Epithelial cell of alveolus of lung (primary cell): ENCODE data around the gene ADAM15. TPM values are rescaled to one million over a fixed set of nuclear protein-coding genes. Genes with fewer than 3 reads are reported as not detected.

Experiments used
- total RNA-seq: library from RNA; depleted of rRNA; stranded (reverse); fragments of >200 nt; gene quantifications from 2 replicates; pipeline ENCODE4 v1.2.1, GENCODE V29; 2015

The ADAM15 gene
- total RNA-seq: 33.1 and 81.6 TPM in 2 replicates

GRCh38 chr1:155050560-155051341 lies at the start of gene ADAM15:
ADAM15 (plus strand) TSS chr1:155051316; CDS start chr1:155051387, 71 bp downstream.

GRCh38 chr1:155002464-155003226 lies 48.5 kb upstream of the ADAM15 start, which contains the start of gene ZBTB7B:
ZBTB7B (plus strand) TSS chr1:155002802; CDS start chr1:155014661, 11,859 bp downstream.

GRCh38 chr1:155033524-155033923 lies 17.6 kb upstream of the ADAM15 start, which contains the start of the genes DCST1 and DCST2:
DCST1 (plus strand) TSS chr1:155033824; CDS start chr1:155034037, 213 bp downstream.
DCST2 (minus strand) TSS chr1:155033781; CDS start chr1:155033701, 80 bp downstream.

GRCh38 chr1:155063550-155064110 lies 12.5 kb downstream of the ADAM15 start, which contains the start of gene EFNA4:
EFNA4 (plus strand) TSS chr1:155063740; CDS start chr1:155063824, 84 bp downstream.

GRCh38 chr1:155078469-155079209 lies 27.5 kb downstream of the ADAM15 start, which contains the start of gene EFNA3:
EFNA3 (plus strand) TSS chr1:155078837; CDS start chr1:155078942, 105 bp downstream.

Other genes with a start within 250 kb of the ADAM15 start
- gene KCNN3, start 181.0 kb upstream of the ADAM15 start, total RNA-seq: 0.13 and 0.32 TPM in 2 replicates
- 3.8 and 7.0 TPM in 2 replicates for gene PMVK, start 114.6 kb upstream of the ADAM15 start, total RNA-seq
- gene PBXIP1, start 95.2 kb upstream of the ADAM15 start, total RNA-seq: 67.4 and 92.9 TPM in 2 replicates
- gene PYGO2, start 89.5 kb upstream of the ADAM15 start, total RNA-seq: 20.4 and 26.2 TPM in 2 replicates
- 188 and 278 TPM in 2 replicates for gene SHC1, start 80.6 kb upstream of the ADAM15 start, total RNA-seq
- gene CKS1B, start 76.6 kb upstream of the ADAM15 start, total RNA-seq: 43.8 and 135 TPM in 2 replicates
- 27.4 and 30.3 TPM in 2 replicates for gene FLAD1, start 68.0 kb upstream of the ADAM15 start, total RNA-seq
- not detected in 2 replicates for gene LENEP, start 57.7 kb upstream of the ADAM15 start, total RNA-seq
- 18.7 and 19.7 TPM in 2 replicates for gene ZBTB7B, start 48.5 kb upstream of the ADAM15 start, total RNA-seq
- gene DCST2, start 17.5 kb upstream of the ADAM15 start, total RNA-seq: not detected in 2 replicates
- not detected in 2 replicates for gene DCST1, start 17.5 kb upstream of the ADAM15 start, total RNA-seq
- 10.2 and 11.7 TPM in 2 replicates for gene EFNA4, start 12.4 kb downstream of the ADAM15 start, total RNA-seq
- gene EFNA3, start 27.5 kb downstream of the ADAM15 start, total RNA-seq: 1.7 and 1.9 TPM in 2 replicates
- 1.8 and 14.9 TPM in 2 replicates for gene EFNA1, start 76.6 kb downstream of the ADAM15 start, total RNA-seq
- 21.5 and 51.5 TPM in 2 replicates for gene SLC50A1, start 84.5 kb downstream of the ADAM15 start, total RNA-seq
- 87.8 and 104 TPM in 2 replicates for gene DPM3, start 89.2 kb downstream of the ADAM15 start, total RNA-seq
- gene KRTCAP2, start 122.0 kb downstream of the ADAM15 start, total RNA-seq: 133 and 203 TPM in 2 replicates
- 3.6 and 6.4 TPM in 2 replicates for gene TRIM46, start 122.5 kb downstream of the ADAM15 start, total RNA-seq
- gene THBS3, start 156.6 kb downstream of the ADAM15 start, total RNA-seq: 15.5 and 19.9 TPM in 2 replicates
- gene MTX1, start 157.4 kb downstream of the ADAM15 start, total RNA-seq: 70.7 and 116 TPM in 2 replicates
- 15.5 and 45.0 TPM in 2 replicates for gene ENTREP3, start 204.2 kb downstream of the ADAM15 start, total RNA-seq
- 73.5 and 116 TPM in 2 replicates for gene SCAMP3, start 211.0 kb downstream of the ADAM15 start, total RNA-seq
- gene CLK2, start 222.2 kb downstream of the ADAM15 start, total RNA-seq: 19.5 and 23.6 TPM in 2 replicates
- gene HCN3, start 226.1 kb downstream of the ADAM15 start, total RNA-seq: 0.08 and 0.26 TPM in 2 replicates